Thoracic aorta (tissue), 2 donors: ENCODE data around the gene GPR160. TPM values are rescaled to one million over a fixed set of nuclear protein-coding genes. Genes with fewer than 3 reads are reported as not detected.
"Not testable (repeated sequence)": the region's sequence is repeated elsewhere in the genome, so short reads cannot be mapped to it uniquely, and the experiment has no call there.

ENCODE experiments used
- ATAC-seq: fragments of 150-250 bp; one replicate; pipeline ENCODE4 v1.8.0; 2017; ENCODE audit warnings: low read depth; ENCODE audit not compliant: insufficient number of reproducible peaks, low FRiP score
- DNase-seq: peaks from one replicate; pipeline ENCODE4 v3.0.0-alpha.2; 2020; ENCODE audit warnings: low spot score
- H3K27ac ChIP-seq, 2 donors: fragments of 200-600 bp; sonication (generic); 1 replicate in 1 of 2; 2 replicates in 1 of 2; pipeline ENCODE4 v1.5.1; 2016; ENCODE audit warnings: mild to moderate bottlenecking in 2 of 2, moderate library complexity in 2 of 2
- H3K27me3 ChIP-seq: fragments of 200-600 bp; sonication (generic); replicated peaks from 2 replicates; pipeline ENCODE4 v1.6.0; 2016; ENCODE audit warnings: mild to moderate bottlenecking; ENCODE audit not compliant: insufficient read depth
- H3K36me3 ChIP-seq: fragments of 200-600 bp; sonication (generic); one replicate; pipeline ENCODE4 v1.5.1; 2016
- H3K4me1 ChIP-seq, 2 donors: fragments of 200-600 bp; sonication (generic); 1 replicate in 1 of 2; 2 replicates in 1 of 2; pipeline versions ENCODE4 v1.5.1 to v1.6.0; 2016; ENCODE audit warnings: low read depth in 2 of 2, mild to moderate bottlenecking in 1 of 2; ENCODE audit not compliant: control insufficient read depth in 1 of 2
- H3K4me3 ChIP-seq: fragments of 200-600 bp; sonication (generic); 2 replicates; pipeline ENCODE4 v1.5.1; 2016; ENCODE audit warnings: mild to moderate bottlenecking
- H3K9me3 ChIP-seq: fragments of 200-600 bp; sonication (generic); 2 replicates; pipeline ENCODE4 v1.5.1; 2016
- CTCF ChIP-seq: fragments of 200-600 bp; sonication (generic); IDR thresholded peaks from one replicate; pipeline ENCODE4 v1.5.1; 2019; ENCODE audit warnings: antibody characterized with exemption
- total RNA-seq, 2 donors: library from RNA; depleted of rRNA; stranded (reverse); fragments of >200 nt; gene quantifications; one replicate each; pipeline versions ENCODE4 v1.1.0 to v1.2.3, GENCODE V29; 2016

Gene GPR160
- total RNA-seq, 2 donors from 2014 or later, result 2.2 to 2.3 TPM

- Histone ChIP-seq H3K4me3 (no peak overlapping the region), H3K9me3 (no peaks in the 10 kb centered on the region), H3K36me3 (no peaks in the 10 kb centered on the region), H3K27me3 (no peaks in the 10 kb centered on the region), H3K4me1 (no peaks in the 10 kb centered on the region), H3K27ac (no peak overlapping the region)
- DNase-seq (no peak), ATAC-seq (no peak)
- no peak for TF ChIP-seq CTCF
Measured at GRCh38 chr3:170016057-170016456, 21.7 kb upstream of the GPR160 start.

GRCh38 chr3:170019306-170019705 lies 18.5 kb upstream of the GPR160 start:
- not testable (repeated sequence) for H3K9me3 ChIP-seq, H3K27me3 ChIP-seq, H3K4me1 ChIP-seq, H3K27ac ChIP-seq, H3K36me3 ChIP-seq, ATAC-seq, DNase-seq, H3K4me3 ChIP-seq

- Histone ChIP-seq H3K4me1 (no peaks in the 10 kb centered on the region), H3K27me3 (no peaks in the 10 kb centered on the region), H3K27ac (no peak overlapping the region), H3K36me3 (no peaks in the 10 kb centered on the region), H3K4me3 (no peak overlapping the region), H3K9me3 (no peaks in the 10 kb centered on the region)
- DNase-seq (no peak), ATAC-seq (no peak)
- TF ChIP-seq CTCF, result no peak
Measured at GRCh38 chr3:170021083-170021482, 16.7 kb upstream of the GPR160 start.

- Histone ChIP-seq H3K27me3 (no peaks in the 10 kb centered on the region), H3K9me3 (no peaks in the 10 kb centered on the region), H3K4me3 (no peak overlapping the region), H3K4me1 (no peaks in the 10 kb centered on the region), H3K27ac (no peak overlapping the region), H3K36me3 (no peaks in the 10 kb centered on the region)
- ATAC-seq (no peak), DNase-seq (no peak)
- TF ChIP-seq CTCF, result no peak
Measured at GRCh38 chr3:170022336-170022735, 15.5 kb upstream of the GPR160 start.

GRCh38 chr3:170023165-170023564 lies 14.6 kb upstream of the GPR160 start:
- no peaks in the 10 kb centered on the region for H3K36me3 ChIP-seq
- H3K27ac ChIP-seq, result no peak overlapping the region
- no peaks in the 10 kb centered on the region for H3K27me3 ChIP-seq
- TF ChIP-seq CTCF, result no peak
- H3K9me3 ChIP-seq, result no peaks in the 10 kb centered on the region
- ATAC-seq, result no peak
- no peaks in the 10 kb centered on the region for H3K4me1 ChIP-seq
- no peak for DNase-seq
- no peak overlapping the region for H3K4me3 ChIP-seq

GRCh38 chr3:170024581-170024980 lies 13.2 kb upstream of the GPR160 start:
- H3K9me3 ChIP-seq, result no peaks in the 10 kb centered on the region
- no peak for TF ChIP-seq CTCF
- H3K36me3 ChIP-seq, result no peaks in the 10 kb centered on the region
- DNase-seq (no peak), ATAC-seq (no peak)
- no peaks in the 10 kb centered on the region for H3K4me1 ChIP-seq
- no peaks in the 10 kb centered on the region for H3K27me3 ChIP-seq
- H3K27ac ChIP-seq, result no peak overlapping the region
- H3K4me3 ChIP-seq, result no peak overlapping the region
